ENCODE measurements around the gene NTRK3.

Gene NTRK3

DNA sequence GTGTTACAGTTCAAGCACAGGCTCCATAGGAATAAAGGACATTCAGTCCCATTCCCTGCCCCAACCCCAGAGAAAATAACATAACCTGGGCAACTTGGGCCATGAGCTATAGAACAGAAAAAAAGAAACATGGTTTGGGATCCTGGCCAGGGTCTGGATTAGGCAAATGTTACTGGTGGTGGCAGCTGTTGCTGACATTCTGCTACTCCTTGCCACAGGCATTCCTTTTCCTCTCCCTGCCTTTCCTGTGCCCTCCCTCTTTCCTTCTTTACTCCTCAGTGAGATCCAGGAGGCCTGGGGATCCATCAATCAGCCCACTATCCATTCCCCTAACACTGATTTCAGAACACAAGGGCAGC is 129.1 kb downstream of the NTRK3 start:
- no peak overlapping the region for H3K27ac ChIP-seq
- no peak for DNase-seq (ENCODE audit: low read depth, low spot score)

- DNase-seq (ENCODE audit: low read depth, low spot score) = no peak
- no peak overlapping the region for H3K27ac ChIP-seq
These were observed 129.7 kb downstream of the NTRK3 start for GRCh38 chr15:88126695-88127431.

DNA sequence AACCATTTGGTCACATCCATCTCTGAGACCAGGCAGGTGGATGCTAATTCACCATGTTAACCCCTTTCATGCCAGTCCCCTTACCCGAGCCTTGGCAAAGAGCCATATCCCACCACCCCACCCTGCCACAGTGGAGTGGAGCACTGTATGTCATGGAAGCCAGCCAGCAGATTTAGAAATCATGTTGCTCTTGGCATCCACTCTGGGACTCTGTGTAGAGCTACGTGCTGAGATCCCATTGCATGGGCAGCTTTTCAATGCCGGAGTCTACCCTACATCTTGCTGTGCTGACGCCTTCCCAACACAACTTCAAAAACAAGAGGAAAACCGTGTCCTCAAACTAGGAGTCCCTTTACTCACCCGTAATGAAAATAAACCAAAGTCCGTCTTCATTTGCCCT is 131.0 kb downstream of the NTRK3 start:
- H3K27ac ChIP-seq = no peak overlapping the region
- DNase-seq (ENCODE audit: low read depth, low spot score) = no peak

DNA sequence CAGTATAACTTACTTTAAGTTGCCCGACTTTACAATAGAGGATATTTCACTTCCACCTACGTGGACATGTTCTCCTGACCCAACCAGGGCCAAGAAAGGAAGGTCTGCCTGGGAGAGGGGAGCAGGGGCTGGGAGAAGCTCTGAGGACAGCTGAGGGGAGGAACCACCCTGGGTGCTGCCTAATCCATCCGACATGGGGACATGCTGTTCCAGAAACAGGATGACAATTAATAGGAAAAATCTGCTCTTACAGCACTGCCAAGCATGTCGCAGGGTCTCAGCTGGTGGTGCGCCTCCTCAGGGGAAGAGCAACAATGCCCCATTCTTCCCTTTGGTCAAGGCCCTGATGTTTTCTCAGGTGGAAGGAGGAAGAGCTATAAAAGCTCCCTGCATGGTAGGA is 132.3 kb downstream of the NTRK3 start:
- DNase-seq (ENCODE audit: low read depth, low spot score) = no peak
- no peak overlapping the region for H3K27ac ChIP-seq

DNA sequence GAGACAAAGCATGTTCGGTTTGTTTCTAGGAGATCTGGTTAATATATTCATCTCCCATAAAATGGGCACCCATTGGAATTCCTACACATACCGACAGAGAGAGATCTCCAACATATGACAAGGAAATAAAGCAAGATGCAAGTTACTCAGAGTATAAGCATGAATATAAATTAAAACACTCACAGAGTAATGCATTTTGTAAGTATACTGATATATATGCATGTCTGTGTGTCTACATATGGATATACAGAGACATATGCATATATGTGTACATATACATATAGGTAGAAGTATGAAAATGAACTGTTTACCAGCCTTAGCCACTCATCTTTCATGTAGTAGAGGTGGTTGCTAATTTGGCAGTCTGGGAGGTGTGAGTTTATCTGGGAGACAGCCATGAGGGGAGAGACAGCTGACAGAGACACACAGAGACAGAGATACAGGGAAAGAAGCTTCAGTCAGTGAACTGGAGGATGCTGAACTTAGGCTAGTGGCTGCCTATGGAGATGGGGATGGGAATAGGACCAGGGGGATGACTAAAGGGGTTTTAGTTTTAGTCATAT is 134.5 kb downstream of the NTRK3 start:
- DNase-seq (ENCODE audit: low read depth, low spot score) = no peak
- no peak overlapping the region for H3K27ac ChIP-seq

DNA sequence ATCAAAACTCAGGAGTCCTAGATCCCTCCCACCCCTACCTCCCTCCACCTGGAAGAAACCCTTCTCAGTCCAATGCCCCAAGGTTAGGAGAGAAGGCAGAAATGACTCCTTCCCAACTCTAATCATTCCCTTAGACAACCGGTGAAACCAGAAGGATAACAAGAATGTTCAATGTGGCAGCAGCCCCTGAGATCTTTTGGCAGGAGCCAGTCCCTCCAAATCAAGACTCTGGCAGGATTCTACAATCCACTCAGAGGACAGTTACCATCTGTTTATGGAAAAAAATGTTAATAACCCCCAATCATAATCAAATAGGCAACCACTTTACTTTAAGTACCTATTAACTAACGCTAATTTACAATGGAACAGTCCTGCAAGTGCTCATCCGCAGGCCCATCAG is 136.5 kb downstream of the NTRK3 start:
- no peak for DNase-seq (ENCODE audit: low read depth, low spot score)
- H3K27ac ChIP-seq = no peak overlapping the region

GRCh38 chr15:88118741-88119140 is 137.8 kb downstream of the NTRK3 start:
- no peak for DNase-seq (ENCODE audit: low read depth, low spot score)
- no peak overlapping the region for H3K27ac ChIP-seq

- no peak overlapping the region for H3K27ac ChIP-seq
- DNase-seq (ENCODE audit: low read depth, low spot score) = no peak
These were observed 138.5 kb downstream of the NTRK3 start for GRCh38 chr15:88118035-88118434.

- H3K27ac ChIP-seq = no peak overlapping the region
- DNase-seq (ENCODE audit: low read depth, low spot score) = no peak
These were observed 140.9 kb downstream of the NTRK3 start for GRCh38 chr15:88115486-88116152.

DNA sequence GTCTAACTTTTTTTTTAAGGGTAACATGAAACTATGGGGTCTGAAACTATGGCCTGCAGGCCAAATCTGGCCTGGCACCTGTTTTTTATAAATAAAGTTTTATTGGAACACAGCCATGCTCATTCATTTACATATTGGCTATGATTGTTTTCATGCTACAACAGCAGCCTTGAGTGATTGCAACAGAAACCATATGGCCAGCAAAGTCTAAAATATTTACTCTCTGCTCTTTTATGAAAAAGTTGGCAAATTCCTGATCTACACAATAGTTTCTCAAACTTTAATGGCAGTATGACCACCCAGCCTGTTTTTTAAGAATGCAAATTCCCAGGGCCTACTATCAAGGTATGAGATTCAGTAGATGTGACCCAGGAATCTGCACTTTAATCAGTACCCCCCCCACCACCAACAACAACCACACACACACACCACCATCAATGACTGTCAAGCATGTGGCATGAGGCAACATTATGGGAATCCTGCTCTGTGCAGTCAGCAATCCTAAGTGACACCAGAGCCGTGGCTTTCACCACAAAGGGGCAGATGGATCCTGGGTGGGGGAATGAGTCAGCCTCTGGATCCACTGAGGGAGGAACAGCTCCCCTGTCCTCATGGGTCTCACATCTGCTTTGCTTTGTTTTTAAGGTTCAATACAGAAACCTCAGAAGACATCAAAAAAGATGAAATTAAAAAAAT is 142.8 kb downstream of the NTRK3 start:
- H3K27ac ChIP-seq = no peak overlapping the region
- DNase-seq (ENCODE audit: low read depth, low spot score) = no peak

- no peak overlapping the region for H3K27ac ChIP-seq
- DNase-seq (ENCODE audit: low read depth, low spot score) = no peak
These were observed 147.5 kb downstream of the NTRK3 start for GRCh38 chr15:88108991-88109390.

- no peak for DNase-seq (ENCODE audit: low read depth, low spot score)
These were observed 148.1 kb downstream of the NTRK3 start for GRCh38 chr15:88108477-88108876.

DNA sequence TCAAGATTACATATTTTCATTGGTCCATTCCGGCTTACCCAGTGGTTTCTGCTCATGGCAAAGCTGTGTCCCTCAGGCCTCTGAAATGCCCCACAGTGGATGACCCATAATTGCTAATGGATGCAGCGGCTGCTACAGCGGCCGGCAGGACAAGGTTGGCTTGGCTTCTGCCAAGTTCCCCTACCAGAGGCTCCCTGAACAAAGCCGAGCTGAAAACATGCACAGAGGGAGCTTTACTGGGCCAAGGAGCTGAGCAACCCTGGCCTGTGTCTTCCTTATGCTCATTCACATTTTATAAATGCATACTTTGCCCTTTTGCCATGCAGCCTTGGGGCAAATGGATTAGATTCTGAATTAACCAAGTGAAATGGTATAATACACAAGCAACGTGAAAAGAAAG is 150.5 kb downstream of the NTRK3 start:
- no peak overlapping the region for H3K27ac ChIP-seq
- no peak for DNase-seq (ENCODE audit: low read depth, low spot score)

More at GRCh38 chr15:88108477-88108876, 148.1 kb downstream of the NTRK3 start:
- no peak overlapping the region for H3K27ac ChIP-seq

- DNase-seq (ENCODE audit: low read depth, low spot score) = no peak
- no peak overlapping the region for H3K27ac ChIP-seq
These were observed 152.2 kb downstream of the NTRK3 start for GRCh38 chr15:88104357-88104756.

GRCh38 chr15:88100181-88100580 is 156.4 kb downstream of the NTRK3 start:
- H3K27ac ChIP-seq = no peak overlapping the region
- DNase-seq (ENCODE audit: low read depth, low spot score) = no peak

DNA sequence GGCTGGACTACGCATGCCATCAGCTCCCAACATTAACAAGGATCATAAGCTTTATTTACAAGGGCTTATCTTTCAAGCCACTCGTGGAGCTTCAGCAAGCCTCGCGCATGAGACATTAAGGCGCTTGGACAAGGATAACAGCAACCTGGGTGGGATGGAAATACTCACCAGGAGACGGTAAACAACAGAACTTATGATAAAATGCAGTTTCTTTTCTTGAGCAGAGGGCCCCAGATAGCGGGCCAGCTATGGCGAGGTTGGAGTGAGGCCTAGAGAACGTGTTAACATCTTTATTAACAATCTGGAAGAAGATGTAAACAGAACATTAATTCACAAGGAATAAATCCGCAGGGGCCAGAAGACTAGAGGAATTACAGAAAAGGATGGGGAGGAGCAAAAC is 158.2 kb downstream of the NTRK3 start:
- no peak for DNase-seq (ENCODE audit: low read depth, low spot score)

GRCh38 chr15:88091444-88092016 is 165.0 kb downstream of the NTRK3 start:
- DNase-seq (ENCODE audit: low read depth, low spot score) = no peak
- H3K27ac ChIP-seq = no peak overlapping the region

More for the DNA sequence above, 158.2 kb downstream of the NTRK3 start:
- no peak overlapping the region for H3K27ac ChIP-seq

DNA sequence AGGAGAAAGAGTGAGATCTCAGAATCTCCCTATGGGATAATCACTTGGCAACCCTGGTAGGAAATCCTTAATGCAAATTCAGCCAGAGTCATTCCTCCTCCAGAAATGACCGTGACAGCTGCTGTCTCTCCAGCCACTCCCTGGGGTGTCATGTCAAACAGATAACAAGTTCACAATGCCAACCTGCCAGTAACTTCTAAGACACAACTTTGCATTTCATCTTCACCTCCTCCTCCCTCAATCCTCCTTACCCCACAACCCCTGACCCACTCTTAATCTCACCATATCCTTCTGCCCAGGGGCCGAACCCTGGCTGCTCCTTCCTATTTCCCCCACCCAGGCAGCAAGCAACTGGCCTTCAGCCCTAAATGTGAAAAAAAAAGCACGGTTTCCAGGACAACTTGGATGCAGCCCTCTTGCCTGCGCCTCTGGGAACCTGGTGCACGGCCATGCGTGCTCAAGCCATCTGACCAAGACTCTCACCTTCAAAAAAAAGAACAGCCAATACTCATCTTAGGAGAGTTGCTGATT is 166.0 kb downstream of the NTRK3 start:
- no peak for DNase-seq (ENCODE audit: low read depth, low spot score)
- no peak overlapping the region for H3K27ac ChIP-seq

- DNase-seq (ENCODE audit: low read depth, low spot score) = no peak
- no peak overlapping the region for H3K27ac ChIP-seq
These were observed 166.8 kb downstream of the NTRK3 start for GRCh38 chr15:88089731-88090130.

DNA sequence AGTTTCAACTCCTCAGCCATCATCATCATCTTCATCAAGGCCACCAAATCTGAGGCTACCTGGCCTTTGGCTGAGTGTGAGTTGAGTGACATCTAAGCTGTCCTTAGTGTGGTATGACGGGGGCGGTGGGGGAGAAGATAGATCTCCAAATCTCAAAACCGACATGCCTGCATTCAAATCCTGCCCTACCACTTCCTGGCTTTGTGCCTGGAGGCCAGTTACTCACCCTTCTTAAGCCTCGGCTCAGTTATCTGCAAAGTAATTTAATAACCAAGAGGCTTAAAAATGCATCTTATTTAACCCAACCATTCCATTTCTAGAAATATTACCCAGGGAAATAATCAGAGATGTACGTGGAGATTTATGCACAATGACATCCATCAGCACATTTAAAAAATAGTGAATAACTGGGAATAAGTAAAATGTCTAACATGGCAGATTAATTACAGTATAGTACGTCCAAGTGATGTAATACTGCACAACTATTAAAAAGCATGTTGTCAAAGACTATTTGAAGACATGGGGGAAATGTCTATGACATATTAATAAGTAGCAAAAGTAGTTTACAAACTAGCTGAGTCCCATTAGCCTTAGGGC is 167.4 kb downstream of the NTRK3 start:
- no peak overlapping the region for H3K27ac ChIP-seq
- DNase-seq (ENCODE audit: low read depth, low spot score) = peak; percentile 6
